GM19397 (cell line): ENCODE measurements around the gene DGKE.

Source experiments
- ATAC-seq: cut with Tn5 transposase; IDR thresholded peaks from one replicate; pipeline ENCODE4 v1.9.1; 2021; ENCODE audit warnings: mild to moderate bottlenecking, moderate library complexity; ENCODE audit not compliant: unreplicated experiment

The DGKE gene

DNA sequence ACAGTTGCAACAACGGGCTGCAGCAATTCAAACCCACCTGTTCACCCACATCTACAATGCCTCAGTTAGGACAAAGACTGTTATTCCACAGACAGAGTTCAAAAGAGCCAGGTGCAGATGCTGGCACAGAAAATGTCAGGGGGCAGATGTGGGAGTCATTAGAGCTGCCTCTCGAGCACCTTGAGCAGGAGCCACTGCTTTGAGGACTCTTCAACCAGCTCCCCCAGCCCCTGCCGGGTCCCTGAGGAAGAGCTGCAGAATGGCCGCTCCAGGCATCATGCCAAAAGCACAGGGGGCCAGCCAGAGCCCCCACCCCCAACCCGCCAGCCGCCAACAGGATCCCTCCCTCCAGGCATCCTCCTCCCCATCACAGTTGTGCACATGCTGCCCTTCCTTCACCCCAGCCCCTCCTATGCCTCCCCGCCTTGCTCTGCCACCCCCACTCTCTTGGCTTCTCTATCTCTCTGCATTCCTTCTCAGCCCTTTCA lies 21.0 kb upstream of the DGKE start:
- no peak for ATAC-seq

DNA sequence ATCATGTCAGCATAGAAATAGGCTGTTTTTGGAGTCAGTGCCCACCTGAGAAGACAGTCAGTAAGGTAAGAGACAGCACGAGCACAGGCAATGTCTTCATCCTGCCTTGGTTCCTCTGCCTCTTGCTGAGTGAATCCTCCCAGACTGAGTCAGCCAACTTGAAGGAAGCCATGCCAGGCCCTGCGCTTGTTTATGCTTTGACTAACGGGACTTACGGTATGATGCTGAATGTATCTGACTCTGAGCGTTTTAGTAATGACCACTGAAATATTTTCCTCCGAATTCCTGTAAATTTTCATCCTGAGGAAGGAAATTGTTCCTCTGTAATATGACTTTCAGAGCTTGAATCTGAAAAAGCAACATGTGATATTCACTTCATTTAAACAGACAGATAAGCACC lies 18.2 kb upstream of the DGKE start:
- ATAC-seq = no peak

DNA sequence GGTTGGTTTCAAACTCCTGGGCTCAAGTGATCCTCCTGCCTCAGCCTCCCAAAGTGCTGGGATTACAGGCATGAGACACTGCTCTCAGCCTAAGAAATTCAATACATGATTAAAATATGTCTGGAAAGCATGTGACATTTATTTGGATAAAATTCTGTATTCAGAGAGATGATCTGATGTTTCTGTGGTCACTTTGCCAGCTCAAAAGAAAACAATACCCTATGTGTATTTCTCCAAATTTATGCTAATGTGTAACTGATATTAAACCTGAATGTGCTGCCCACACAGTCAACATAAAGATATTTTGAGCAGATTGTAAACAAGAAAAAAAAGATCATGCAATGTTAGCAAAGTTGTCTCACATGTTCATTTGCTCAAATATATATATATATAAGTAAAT lies 16.9 kb upstream of the DGKE start:
- no peak for ATAC-seq

DNA sequence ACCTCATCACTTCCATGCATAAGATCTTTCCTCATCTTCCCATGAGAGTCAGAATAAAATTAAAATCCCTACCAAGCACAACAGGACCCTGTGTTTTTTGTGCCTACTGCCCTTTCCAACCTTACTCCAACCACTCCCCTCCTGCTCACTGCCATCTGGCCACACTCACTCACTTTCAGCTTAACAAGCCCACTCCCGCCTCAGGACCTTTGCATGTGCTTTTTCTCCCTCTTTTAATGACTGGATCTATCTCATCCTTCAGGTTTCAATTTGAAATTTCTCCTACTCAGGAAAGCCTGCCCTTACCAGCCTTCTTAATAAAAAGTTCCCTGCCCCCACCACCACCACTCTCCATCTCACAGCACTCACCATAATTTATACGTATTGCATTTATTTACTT lies 14.9 kb upstream of the DGKE start:
- no peak for ATAC-seq

DNA sequence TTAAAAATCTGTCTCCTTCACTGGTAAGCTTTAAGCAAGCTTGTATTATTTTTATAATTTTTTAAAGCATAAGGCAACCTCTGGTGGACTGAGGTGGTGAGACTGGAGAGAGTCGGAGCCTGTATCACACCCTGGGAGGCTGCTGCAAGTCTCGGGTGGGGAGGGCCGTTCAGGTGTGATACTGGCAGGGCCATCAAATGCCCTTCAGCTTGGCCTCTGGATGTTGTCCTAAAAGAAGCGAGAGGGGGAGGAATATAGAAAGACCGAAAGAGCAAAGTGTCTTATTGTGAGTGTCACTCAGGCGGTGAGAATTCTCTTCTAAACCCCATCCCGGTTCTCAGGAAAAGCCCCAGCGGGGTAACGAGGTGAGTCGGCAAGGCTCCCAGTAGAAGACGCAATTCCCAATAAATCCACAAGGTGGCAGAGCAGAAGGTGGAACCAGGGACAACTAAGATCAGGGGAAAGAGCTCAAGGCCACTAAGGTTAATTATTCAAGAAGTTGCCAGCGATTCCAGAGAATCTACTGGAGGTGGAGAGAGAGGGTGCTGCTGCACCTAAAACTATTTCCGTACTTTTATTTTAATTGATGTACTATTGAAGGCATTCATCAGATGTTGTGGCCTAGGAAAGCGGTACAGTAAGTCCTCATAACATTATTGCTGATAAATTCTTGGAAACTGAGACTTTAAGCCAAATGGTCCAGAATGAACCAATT lies 14.4 kb upstream of the DGKE start:
- ATAC-seq = peak; percentile 53

DNA sequence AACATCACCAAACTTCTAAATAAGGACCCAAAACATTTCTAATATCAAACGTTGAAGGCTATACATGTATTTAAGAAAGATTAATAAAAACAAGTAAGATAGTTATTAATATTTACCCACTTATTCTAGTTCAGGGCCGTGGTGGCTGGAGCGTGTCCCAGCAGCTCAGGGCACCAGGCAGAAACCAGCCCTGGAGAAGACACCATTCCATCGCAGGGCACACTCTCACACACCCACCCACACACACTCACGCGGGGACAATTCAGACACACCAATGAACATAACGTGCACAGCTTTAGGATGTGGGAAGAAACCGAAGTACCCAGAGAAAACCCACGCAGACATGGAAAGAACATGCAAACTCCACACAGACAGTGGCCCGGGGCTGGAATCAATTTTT lies 13.7 kb upstream of the DGKE start:
- ATAC-seq = no peak

DNA sequence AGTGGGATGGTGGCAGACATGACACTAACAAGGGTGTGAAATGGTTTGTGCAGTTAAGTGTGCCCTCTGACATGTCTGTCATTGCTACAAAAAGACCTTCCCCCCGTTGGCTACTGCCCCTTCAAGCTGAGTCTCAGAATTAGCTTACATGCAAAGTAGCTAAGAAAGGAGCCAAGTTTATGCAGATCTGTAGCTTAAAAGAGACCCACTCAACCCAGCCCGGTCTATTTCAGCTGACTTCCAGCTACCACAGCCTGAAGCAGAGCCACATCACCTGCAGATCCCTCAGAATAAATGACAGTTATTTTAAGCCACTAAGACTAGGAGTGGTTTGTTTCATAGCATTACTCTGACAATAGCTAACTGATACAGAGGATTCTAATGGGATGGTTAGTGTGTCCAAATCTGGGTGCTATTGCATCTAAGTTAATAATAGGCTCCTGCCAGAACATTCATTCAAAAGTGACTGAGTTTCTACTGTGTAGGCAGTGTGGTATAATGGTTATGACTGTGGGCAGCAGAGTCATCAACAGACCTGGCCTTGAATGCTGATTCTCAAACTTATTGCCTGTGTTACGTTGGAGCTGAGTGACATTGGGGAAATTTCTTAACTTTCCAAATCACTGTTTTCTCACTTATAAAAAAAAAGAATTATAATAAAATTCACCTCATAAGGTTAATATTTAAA lies 12.0 kb upstream of the DGKE start:
- no peak for ATAC-seq

DNA sequence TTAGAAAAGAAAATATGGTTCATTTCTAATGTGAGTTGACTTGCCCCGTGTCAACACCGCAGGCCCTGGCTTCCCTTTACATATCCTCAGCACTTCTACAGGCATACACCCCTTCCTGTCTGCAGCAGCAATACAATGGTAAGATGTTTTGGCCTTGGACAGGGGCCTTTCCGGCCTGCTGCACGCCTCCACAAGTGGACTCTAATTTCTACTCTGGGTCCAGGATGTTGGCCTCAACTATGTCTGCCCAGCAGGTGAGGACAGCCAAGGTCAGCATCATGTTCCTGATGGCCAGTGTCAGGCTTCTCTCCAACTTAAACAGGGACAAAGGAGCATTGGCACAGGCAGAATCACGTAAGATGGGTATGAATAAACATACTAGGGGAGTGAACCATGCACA lies 11.2 kb upstream of the DGKE start:
- ATAC-seq = no peak

DNA sequence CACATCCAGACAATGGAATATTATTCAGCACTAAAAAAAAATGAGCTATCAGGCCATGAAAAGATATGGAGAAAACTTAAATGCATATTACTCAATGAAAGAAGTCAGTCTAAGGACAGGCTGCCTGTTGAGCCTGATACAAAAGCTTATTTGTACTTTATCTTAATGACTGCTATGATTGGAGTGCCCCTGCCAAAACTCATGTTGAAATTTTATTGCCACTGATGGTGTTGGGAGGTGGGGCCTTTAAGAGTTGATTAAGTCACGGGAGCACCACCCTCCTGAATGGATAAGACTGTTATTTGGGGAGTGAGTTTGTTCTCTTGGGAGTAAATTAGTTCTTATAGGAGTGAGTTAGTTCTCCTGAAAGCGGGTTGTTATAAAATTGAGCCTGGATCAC lies 10.1 kb upstream of the DGKE start:
- ATAC-seq = no peak

DNA sequence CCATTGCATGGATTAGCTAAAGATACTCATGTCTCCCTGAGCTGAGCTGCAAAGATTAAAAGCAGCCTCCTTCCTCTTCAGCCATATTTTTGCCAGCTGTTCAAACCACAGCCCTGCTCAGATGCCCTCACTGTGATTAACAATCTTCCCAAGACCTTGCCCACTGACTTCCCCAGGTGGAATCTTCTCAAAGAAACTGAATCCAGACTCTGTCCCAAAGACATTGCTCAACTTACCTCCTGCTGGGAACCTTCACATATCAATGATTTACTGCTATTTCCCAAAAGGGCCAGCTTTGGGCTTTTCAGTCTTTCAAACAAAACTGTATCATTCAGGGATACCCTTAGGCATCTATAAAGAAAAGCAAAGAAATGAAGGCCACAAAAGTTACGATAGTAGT lies 9.4 kb upstream of the DGKE start:
- no peak for ATAC-seq

DNA sequence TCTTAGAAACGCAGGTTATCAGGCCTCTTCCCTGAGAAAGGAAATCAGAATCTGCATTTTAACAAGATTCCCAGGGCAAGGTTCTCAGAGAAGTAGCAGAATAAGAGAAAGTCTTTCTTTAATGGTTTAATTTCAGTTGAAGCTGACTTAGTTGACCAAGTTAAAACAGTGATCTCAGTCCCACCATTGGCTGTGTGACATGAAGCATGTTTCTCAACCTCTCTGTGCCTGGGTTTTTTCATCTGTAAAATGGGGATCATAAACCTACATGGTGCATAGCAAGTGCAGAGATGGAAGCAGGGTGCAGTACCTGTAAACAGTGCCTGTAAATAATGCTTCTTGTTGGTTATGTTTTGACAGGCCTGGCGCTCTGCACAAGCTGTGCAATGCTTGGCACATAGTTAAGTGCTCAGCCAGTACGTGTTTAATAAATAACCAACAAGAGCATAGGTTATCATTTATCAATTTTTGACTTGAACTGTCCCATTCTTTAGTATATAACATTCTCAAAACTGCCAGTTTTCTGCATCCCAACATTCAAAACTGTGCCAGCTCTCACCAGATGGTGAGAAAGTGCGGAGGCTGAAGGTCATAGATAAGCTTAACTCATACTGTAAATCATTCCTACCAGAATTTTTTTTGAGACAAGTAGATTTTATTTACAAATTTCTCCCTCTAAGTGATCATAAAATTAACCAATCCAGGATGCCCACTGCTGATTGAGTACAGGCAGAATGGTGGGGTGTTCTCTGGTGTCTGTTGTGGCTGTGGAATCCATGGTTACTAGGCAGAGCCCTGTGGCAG lies 7.1 kb upstream of the DGKE start:
- ATAC-seq = no peak

DNA sequence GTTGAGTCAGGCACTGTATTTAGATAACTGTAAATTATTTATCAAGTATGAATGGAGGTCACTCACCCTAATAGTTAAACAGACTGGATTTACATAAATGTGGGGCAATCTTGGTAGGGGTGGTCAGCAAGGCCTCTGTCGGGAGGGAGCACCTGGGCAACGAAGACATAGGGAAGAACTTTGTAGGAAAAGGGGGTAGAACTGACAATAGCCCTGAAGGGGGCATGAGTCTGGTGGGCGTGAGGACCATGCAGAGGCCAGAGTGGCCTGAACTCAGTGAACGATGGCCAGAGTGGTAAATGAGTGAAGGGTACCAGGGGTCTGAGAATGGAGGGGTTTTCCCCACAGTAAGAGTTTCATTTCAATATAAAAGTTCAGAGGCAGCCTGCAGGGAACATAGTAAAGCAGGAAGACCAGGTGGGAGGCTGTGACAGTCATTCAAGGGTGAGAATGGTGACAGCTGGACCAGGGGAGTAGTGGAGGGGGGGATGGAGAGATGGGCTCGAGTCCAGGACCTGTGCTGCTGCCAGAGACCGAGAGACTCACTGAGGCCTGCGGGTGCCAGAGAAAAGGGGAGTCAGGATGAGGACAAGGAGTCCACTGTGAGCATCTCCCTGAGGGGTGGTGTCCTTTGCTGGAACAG lies 3.1 kb upstream of the DGKE start:
- no peak for ATAC-seq

DNA sequence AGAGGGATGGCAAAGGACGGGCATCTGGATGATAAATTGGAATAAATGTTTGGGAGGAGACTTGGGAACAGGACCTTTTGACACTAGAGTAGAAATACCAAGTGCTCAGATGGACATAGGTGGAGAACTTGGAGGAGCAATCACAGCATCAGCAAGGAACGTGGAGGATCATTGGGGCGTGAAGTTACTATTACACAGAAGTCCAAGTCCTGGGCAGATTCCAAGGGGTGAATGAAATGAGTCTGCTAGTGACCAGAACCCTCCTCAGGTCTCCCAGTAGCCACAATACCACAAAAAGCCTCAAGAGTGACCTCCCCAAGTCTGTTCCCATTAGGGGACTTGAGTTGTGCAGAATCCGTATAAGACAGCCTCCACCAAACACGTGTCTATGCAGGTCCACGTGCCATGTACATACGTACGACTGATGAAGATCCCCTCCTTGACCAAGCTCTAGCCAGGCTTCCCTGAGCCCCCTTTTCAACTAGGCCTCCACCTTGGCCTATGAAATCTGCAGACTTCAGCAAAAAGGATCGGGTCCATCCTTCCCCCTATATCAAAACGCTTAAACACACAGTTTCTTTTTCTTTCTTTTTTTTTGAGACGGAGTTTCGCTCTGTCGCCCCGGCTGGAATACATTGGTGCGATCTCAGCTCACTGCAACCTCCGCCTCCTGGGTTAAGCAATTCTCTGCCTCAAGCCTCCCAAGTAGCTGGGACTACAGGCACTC lies 2.4 kb upstream of the DGKE start:
- ATAC-seq = no peak

DNA sequence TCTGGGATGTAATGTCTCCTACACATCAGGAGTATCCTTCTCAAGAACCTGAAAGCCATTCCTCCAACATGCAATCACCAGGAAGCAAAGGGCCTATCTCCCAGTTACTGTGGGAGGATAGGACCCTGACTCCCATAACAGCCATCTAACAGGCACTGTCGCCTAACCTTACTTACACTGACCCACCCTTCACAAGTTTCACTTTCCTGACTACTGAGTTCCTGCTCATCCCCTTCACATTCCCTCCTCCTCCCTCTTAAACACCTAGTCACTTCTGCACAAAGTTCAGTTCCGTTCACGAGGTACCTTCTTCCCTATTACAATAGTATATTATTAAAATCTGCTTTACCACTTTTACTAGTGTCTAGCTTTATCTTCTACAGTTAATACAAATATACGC lies 1.5 kb upstream of the DGKE start:
- ATAC-seq = no peak

DNA sequence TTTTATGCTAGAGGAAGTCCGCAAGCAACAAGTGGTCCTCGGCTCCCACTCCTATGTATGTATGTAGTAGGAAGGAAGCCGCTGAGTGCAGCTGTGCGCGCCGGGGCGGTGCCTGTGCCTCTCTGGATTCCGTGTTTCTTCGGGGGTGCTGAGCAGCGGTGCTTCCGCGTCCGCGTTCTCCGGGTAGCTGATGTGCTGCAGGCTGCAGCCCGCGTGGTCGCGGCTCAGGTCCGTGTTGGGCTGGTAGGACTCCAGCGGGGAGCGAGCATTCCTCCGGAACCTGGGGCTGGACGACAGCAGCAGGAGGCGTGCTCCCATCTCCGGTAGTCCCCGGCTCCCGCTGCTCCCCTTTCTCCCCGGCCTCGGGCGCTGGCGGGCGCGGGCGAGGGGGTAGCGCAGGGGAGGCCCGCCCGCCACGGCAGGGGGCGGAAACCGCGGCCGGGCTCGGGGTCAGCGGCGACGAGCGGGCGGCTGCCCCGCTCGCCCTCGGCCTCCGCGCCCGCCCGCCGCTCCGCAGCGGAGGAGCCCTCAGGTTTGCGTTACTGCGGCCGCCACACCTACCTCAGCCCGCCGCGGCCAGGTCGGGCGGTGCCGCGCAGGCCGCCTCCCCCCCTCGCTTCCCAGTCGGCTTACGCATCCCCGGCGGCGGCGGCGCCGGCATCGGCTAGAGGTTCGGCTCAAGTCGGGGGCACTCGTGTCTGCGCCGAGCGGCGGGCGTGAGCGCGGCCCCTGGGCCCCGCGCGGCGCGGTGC lies 718 bp upstream of the DGKE start:
- ATAC-seq = peak; percentile 54

DNA sequence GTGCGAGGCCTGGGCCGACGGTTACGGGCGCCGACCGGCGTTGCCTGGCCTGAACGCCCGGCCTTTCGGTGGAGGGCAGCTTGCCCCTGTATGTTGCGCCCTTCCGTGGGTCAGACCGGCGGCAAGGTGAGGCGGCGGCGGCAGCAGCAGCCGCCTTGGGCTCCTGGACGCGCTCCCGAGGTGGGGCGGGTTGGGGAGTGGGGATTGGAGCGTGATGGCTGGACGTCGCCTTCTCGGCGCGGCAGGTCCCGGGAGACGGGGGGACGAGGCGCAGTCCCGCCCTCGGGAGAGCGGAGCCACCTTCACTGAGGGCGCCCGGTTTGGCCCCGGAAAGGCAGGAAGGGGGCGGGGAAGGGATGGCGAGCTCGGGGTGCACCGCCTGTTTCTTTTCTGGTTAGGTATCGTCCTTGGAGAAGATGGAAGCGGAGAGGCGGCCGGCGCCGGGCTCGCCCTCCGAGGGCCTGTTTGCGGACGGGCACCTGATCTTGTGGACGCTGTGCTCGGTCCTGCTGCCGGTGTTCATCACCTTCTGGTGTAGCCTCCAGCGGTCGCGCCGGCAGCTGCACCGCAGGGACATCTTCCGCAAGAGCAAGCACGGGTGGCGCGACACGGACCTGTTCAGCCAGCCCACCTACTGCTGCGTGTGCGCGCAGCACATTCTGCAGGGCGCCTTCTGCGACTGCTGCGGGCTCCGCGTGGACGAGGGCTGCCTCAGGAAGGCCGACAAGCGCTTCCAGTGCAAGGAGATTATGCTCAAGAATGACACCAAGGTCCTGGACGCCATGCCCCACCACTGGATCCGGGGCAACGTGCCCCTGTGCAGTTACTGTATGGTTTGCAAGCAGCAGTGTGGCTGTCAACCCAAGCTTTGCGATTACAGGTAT lies 671 bp downstream of the DGKE start:
- ATAC-seq = peak; percentile 32

DNA sequence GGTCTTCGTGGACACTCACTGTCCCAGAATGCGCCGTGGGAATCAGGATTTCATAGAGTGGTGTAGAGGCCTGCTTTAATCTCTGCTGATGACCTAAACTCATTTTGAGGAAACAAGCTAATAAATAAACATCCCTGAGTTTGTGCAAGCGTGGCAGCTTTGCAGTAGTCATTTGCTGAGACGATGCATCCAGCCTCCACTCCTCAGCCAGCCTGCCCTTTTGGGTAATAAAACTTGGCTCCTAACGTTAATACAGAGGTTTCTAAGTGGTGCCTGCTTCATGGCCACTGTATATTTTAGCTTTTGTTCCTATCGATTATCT lies 1.3 kb downstream of the DGKE start:
- ATAC-seq = no peak

DNA sequence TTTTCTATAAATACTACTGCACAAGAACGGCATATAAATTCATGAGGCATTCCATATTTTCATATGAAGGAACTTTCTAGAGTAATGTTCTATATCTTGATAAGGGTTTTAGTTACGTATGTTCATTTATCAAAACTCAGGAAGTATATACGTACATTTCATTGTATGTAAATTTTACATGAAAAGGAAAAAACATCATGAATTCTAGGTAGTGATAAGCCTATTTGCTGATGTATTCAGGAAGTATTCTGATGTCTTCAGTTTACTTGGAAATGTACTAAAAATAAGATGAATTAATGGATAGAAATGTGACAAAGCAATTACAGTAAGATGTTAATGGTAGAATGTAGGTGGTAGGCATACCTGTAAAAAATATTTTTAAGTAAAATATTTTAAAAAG lies 4.7 kb downstream of the DGKE start:
- ATAC-seq = no peak

DNA sequence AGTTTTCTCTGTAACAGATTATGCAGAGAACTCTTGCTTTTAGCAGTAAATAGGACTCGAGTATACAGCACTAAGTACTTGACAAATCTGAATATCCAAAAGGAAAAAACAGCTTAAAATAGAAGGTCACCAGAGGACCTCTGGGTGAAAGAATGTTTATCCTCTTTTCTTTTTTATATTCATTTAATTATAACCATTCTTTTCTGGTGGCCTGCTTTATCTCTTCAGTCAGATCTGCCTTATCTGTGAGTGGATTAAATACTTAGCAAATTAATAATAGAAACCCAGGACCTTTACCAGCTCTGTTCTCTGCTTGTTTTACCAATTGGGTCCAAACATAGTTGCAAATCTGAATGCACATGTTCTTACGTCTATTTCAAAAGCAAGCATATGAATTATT lies 8.6 kb downstream of the DGKE start:
- no peak for ATAC-seq
